ENCODE measurements around the gene OR10A7.
"Not testable (repeated sequence)": the region's sequence is repeated elsewhere in the genome, so short reads cannot be mapped to it uniquely, and the experiment has no call there.

The OR10A7 gene

GRCh38 chr12:55220725-55221124 lies at the start of gene OR10A7:
TSS of gene OR10A7 (plus strand) at chr12:55221025. CDS start at chr12:55221025, 0 bp downstream.
- no peak for DNase-seq

GRCh38 chr12:55171445-55171844 lies 49.4 kb upstream of the OR10A7 start:
- no peak for DNase-seq

GRCh38 chr12:55171846-55172245 lies 49.0 kb upstream of the OR10A7 start:
- DNase-seq: not testable (repeated sequence)

- no peak for DNase-seq
Measured at GRCh38 chr12:55172686-55173085, 48.1 kb upstream of the OR10A7 start.

GRCh38 chr12:55173456-55173855 lies 47.4 kb upstream of the OR10A7 start:
- DNase-seq: no peak

GRCh38 chr12:55188573-55188972 lies 32.3 kb upstream of the OR10A7 start:
- DNase-seq: no peak

- no peak for DNase-seq
Measured at GRCh38 chr12:55188974-55189556, 31.8 kb upstream of the OR10A7 start.

- no peak for DNase-seq
Measured at GRCh38 chr12:55194382-55194781, 26.4 kb upstream of the OR10A7 start.

- DNase-seq: no peak
Measured at GRCh38 chr12:55226523-55226922, 5.7 kb downstream of the OR10A7 start.

GRCh38 chr12:55227643-55228042 lies 6.8 kb downstream of the OR10A7 start:
- no peak for DNase-seq

- DNase-seq: no peak
Measured at GRCh38 chr12:55244309-55244708, 23.5 kb downstream of the OR10A7 start, which contains the start of gene OR6C74. TSS of gene OR6C74 (plus strand) at chr12:55244609. CDS start at chr12:55247288, 2,679 bp downstream.

- DNase-seq: no peak
Measured at GRCh38 chr12:55246159-55246558, 25.3 kb downstream of the OR10A7 start.

- DNase-seq: no peak
Measured at GRCh38 chr12:55250944-55251343, 30.1 kb downstream of the OR10A7 start.

GRCh38 chr12:55253281-55253680 lies 32.5 kb downstream of the OR10A7 start:
- no peak for DNase-seq

GRCh38 chr12:55256831-55257230 lies 36.0 kb downstream of the OR10A7 start:
- DNase-seq: no peak

- no peak for DNase-seq
Measured at GRCh38 chr12:55258303-55258702, 37.5 kb downstream of the OR10A7 start.
